ENCODE data around the gene SFXN5. TPM values are rescaled to one million over a fixed set of nuclear protein-coding genes. Genes with fewer than 3 reads are reported as not detected.
A peak's percentile ranks its signal among the peaks of the same experiment; 100 is the strongest.
"Not testable (repeated sequence)": the region's sequence is repeated elsewhere in the genome, so short reads cannot be mapped to it uniquely, and the experiment has no call there.

SFXN5 gene
- total RNA-seq, 2 experiments from 2014 or later, result 11.9 to 13.3 TPM

DNA sequence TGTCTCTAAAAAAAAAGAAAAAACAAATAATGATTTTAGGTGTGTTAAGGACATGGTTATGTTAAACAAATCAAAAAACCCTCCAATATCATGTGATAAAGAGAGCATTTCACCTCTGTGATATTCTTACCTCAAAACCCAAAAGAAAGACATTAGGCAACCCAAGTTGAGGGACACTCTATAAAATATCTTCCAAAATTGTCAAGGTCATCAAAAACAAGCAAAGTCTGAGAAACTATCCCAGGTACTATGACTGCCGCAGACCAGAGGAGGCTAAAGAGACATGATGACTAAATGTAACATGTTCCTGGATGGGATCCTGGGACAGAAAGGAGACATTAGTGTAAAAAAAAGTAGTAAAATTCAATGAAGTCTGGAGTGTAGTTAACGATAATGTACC is 4.5 kb downstream of the SFXN5 start:
- DNase-seq (no peak), ATAC-seq (ENCODE audit: low read depth) (no peak)
- peaks cover 18% of the 10 kb centered on the region for H3K36me3 Mint-ChIP-seq
- POLR2A ChIA-PET, result no interaction called here
- no peaks in the 10 kb centered on the region for H3K27me3 Mint-ChIP-seq
- H3K4me3 Mint-ChIP-seq, result no peak overlapping the region
- no peak overlapping the region for H3K27ac Mint-ChIP-seq
- no peaks in the 10 kb centered on the region for H3K9me3 Mint-ChIP-seq
- H3K4me1 Mint-ChIP-seq, result peaks cover 28% of the 10 kb centered on the region

DNA sequence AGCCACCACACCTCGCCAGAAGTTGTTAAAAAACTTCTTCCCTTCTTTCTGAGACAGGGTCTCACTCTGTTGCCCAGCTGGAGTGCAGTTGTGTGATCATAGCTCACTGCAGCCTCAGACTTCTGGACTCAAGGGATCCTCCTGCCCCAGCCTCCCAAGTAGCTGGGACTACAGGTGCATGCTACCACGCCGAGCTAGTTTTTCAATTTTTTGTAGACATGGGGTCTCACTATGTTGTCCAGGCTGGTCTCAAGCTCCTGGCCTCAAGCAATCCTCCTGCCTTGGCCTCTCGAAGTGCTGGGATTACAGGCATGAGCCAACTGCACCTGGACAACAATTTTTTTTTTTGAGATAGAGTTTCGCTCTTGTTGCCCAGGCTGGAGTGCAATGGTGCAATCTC is 6.4 kb downstream of the SFXN5 start:
- H3K27ac Mint-ChIP-seq; POLR2A ChIA-PET; H3K9me3 Mint-ChIP-seq; H3K4me3 Mint-ChIP-seq; DNase-seq; ATAC-seq (ENCODE audit: low read depth); H3K27me3 Mint-ChIP-seq: not testable (repeated sequence)
- Mint-ChIP-seq H3K36me3 (peaks cover 18% of the 10 kb centered on the region), H3K4me1 (peaks cover 26% of the 10 kb centered on the region)

- DNase-seq (no peak), ATAC-seq (ENCODE audit: low read depth) (no peak)
- Mint-ChIP-seq H3K27ac (peak overlapping the region; percentile 3), H3K4me3 (no peak overlapping the region), H3K36me3 (peaks cover 16% of the 10 kb centered on the region), H3K27me3 (no peaks in the 10 kb centered on the region), H3K9me3 (no peaks in the 10 kb centered on the region), H3K4me1 (peaks cover 18% of the 10 kb centered on the region)
- POLR2A ChIA-PET, result no interaction called here
Observed at GRCh38 chr2:73063909-73064875, 7.3 kb downstream of the SFXN5 start.

DNA sequence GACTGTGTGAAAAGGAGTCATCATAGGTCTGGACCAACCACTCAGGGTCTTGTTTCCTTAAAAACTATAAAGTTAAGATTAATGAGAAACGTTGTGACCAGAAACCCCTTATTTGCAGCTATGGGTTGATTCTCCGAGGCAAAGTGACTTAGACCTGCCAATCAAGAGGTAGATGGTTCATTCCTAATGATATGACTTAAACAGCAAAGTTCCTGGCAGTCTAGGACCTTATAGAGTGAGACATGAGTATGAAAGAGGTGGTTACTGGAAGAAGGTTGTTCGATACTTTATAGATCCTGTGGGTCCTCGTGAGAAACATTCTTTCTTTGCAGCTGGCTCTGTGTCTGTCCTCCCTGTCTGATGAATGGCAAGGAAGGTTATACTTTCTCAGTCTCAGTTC is 8.0 kb downstream of the SFXN5 start:
- Mint-ChIP-seq H3K27ac (no peak overlapping the region), H3K27me3 (no peaks in the 10 kb centered on the region), H3K4me3 (no peak overlapping the region), H3K4me1 (peaks cover 13% of the 10 kb centered on the region), H3K36me3 (peaks cover 12% of the 10 kb centered on the region), H3K9me3 (no peaks in the 10 kb centered on the region)
- DNase-seq (no peak), ATAC-seq (ENCODE audit: low read depth) (no peak)
- POLR2A ChIA-PET, result no interaction called here

- Mint-ChIP-seq H3K4me3 (no peak overlapping the region), H3K27me3 (no peaks in the 10 kb centered on the region), H3K9me3 (no peaks in the 10 kb centered on the region), H3K36me3 (peaks cover 17% of the 10 kb centered on the region), H3K27ac (no peak overlapping the region), H3K4me1 (peaks cover 2% of the 10 kb centered on the region)
- POLR2A ChIA-PET, result no interaction called here
- ATAC-seq (ENCODE audit: low read depth), result no peak
- no peak for DNase-seq
Observed at GRCh38 chr2:73059106-73059505, 12.4 kb downstream of the SFXN5 start.

GRCh38 chr2:73054980-73055379 is 16.5 kb downstream of the SFXN5 start:
- Mint-ChIP-seq H3K36me3 (peaks cover 17% of the 10 kb centered on the region), H3K9me3 (no peaks in the 10 kb centered on the region), H3K27ac (no peak overlapping the region), H3K4me1 (no peaks in the 10 kb centered on the region), H3K27me3 (no peaks in the 10 kb centered on the region), H3K4me3 (no peak overlapping the region)
- no peak for ATAC-seq (ENCODE audit: low read depth)
- DNase-seq, result no peak
- POLR2A ChIA-PET, result no interaction called here

GRCh38 chr2:73053316-73054114 is 18.0 kb downstream of the SFXN5 start:
- no peaks in the 10 kb centered on the region for H3K4me1 Mint-ChIP-seq
- no peak overlapping the region for H3K4me3 Mint-ChIP-seq
- no peak for ATAC-seq (ENCODE audit: low read depth)

GRCh38 chr2:73050121-73050545 is 21.4 kb downstream of the SFXN5 start:
- DNase-seq (no peak), ATAC-seq (ENCODE audit: low read depth) (no peak)
- no peaks in the 10 kb centered on the region for H3K4me1 Mint-ChIP-seq
- H3K4me3 Mint-ChIP-seq, result no peak overlapping the region
- no peaks in the 10 kb centered on the region for H3K27me3 Mint-ChIP-seq
- POLR2A ChIA-PET, result no interaction called here
- no peaks in the 10 kb centered on the region for H3K9me3 Mint-ChIP-seq
- peaks cover 3% of the 10 kb centered on the region for H3K36me3 Mint-ChIP-seq
- no peak overlapping the region for H3K27ac Mint-ChIP-seq

More at GRCh38 chr2:73053316-73054114, 18.0 kb downstream of the SFXN5 start:
- DNase-seq, result no peak
- H3K27me3 Mint-ChIP-seq, result no peaks in the 10 kb centered on the region
- peaks cover 17% of the 10 kb centered on the region for H3K36me3 Mint-ChIP-seq
- no peaks in the 10 kb centered on the region for H3K9me3 Mint-ChIP-seq
- H3K27ac Mint-ChIP-seq, result no peak overlapping the region
- POLR2A ChIA-PET, result no interaction called here

GRCh38 chr2:73043929-73044832 is 27.3 kb downstream of the SFXN5 start:
- H3K9me3 Mint-ChIP-seq, result no peaks in the 10 kb centered on the region
- no peak overlapping the region for H3K4me3 Mint-ChIP-seq
- peak overlapping the region; percentile 83 for H3K27ac Mint-ChIP-seq
- ATAC-seq (ENCODE audit: low read depth), result peak; percentile 76
- POLR2A ChIA-PET, result interaction anchor here (0.6 kb wide), 1 partner anchor 731 kb away, joined by 3 read pairs; no protein-coding TSS in a partner anchor
- H3K4me1 Mint-ChIP-seq, result peaks cover 6% of the 10 kb centered on the region
- H3K27me3 Mint-ChIP-seq, result no peaks in the 10 kb centered on the region
- H3K36me3 Mint-ChIP-seq, result peaks cover 2% of the 10 kb centered on the region
- DNase-seq, result peak; percentile 35

- Mint-ChIP-seq H3K27ac (no peak overlapping the region), H3K4me1 (peaks cover 6% of the 10 kb centered on the region), H3K4me3 (no peak overlapping the region), H3K27me3 (no peaks in the 10 kb centered on the region), H3K9me3 (no peaks in the 10 kb centered on the region), H3K36me3 (peaks cover 2% of the 10 kb centered on the region)
- POLR2A ChIA-PET, result no interaction called here
- DNase-seq, result no peak
- no peak for ATAC-seq (ENCODE audit: low read depth)
Observed at GRCh38 chr2:73043276-73043675, 28.2 kb downstream of the SFXN5 start.

GRCh38 chr2:73037947-73038585 is 33.4 kb downstream of the SFXN5 start:
- no peak for ATAC-seq (ENCODE audit: low read depth)
- no peaks in the 10 kb centered on the region for H3K36me3 Mint-ChIP-seq
- POLR2A ChIA-PET, result no interaction called here

DNA sequence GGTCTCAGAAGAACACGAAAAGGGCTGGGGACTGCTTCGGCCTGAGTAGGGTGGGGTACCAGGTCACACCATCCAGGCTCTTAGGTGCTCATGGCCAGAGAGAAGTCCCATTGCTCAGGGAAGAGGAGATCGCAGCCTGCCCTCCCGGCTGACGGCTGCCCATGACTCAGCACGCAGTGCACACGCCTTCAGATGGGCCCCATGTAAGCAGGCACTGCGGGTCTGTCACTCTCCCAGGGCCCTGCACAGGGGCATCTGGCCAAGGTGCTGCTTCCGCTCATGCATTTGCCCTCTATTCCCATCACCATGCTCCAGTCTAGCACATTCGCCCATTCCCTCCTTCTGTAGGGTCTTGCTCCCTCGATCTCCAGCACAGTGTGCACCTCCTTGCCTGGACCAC is 34.7 kb downstream of the SFXN5 start:
- Mint-ChIP-seq H3K36me3 (no peaks in the 10 kb centered on the region), H3K4me3 (no peak overlapping the region), H3K9me3 (no peaks in the 10 kb centered on the region), H3K4me1 (no peaks in the 10 kb centered on the region), H3K27me3 (no peaks in the 10 kb centered on the region), H3K27ac (no peak overlapping the region)
- DNase-seq (no peak), ATAC-seq (ENCODE audit: low read depth) (no peak)
- POLR2A ChIA-PET, result no interaction called here

More at GRCh38 chr2:73037947-73038585, 33.4 kb downstream of the SFXN5 start:
- Mint-ChIP-seq H3K27ac (no peak overlapping the region), H3K9me3 (no peaks in the 10 kb centered on the region), H3K4me1 (no peaks in the 10 kb centered on the region), H3K4me3 (no peak overlapping the region), H3K27me3 (no peaks in the 10 kb centered on the region)
- no peak for DNase-seq
